NCI-H2196 treated with DMSO at 0.1 percent for 48 hours (cell line): Measurements from ENCODE around the gene C1QTNF8.

ENCODE experiments used
- DNase-seq: peaks from one replicate; lab custom pipeline; 2025; ENCODE audit not compliant: unreplicated experiment; lab: John Stamatoyannopoulos, UW

The C1QTNF8 gene, protein sequence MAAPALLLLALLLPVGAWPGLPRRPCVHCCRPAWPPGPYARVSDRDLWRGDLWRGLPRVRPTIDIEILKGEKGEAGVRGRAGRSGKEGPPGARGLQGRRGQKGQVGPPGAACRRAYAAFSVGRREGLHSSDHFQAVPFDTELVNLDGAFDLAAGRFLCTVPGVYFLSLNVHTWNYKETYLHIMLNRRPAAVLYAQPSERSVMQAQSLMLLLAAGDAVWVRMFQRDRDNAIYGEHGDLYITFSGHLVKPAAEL

DNA sequence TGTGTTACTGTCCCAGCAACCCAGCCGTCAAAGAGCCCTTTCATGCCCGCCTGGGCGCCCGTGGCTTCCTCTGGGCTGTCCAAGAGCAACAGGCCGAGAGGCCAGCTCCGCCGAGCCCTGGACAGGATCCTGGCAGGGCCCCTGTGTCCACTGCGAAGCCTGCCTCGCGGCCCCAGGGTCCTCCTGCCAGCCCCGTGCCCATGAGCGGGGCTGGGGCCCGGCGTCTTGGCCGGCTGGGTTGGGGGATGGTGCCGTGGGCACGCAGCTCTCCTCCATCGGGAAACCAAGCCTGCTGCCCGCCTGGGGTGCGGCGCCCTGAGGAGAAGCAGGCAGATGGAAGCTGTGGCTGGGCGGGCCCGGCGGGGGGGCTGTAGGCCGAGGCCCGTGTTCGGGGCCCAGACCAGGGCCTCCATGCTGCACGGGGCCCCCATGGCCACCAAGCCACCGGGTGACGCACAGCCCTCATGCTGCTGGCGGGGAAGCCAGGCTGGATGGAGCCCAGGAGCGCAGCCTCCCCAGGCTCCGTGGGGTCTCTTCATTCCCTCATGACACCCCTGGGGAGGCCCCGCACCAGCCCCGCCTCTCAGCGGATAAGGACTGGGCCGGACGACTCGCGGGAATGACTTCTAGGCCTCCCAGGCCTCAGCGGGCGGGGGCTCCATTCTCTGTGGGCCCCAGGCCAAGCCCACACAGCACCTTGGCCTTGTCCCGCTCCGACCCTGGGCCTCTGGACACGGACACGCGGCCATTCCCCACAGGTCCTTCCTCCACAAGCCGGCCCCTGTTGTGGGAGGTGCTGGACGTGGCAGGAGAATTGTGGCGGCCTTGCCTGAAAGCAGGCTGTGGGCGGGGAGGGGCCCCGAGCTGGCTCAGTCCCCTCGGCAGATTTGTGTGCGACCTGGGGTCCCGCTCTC is at the start of gene C1QTNF8:
Gene C1QTNF8 (minus strand): TSS at position 76 of the 914 bp plus-strand sequence. CDS start 1,322 bp downstream, outside the sequence.
- DNase-seq, result no peak

DNA sequence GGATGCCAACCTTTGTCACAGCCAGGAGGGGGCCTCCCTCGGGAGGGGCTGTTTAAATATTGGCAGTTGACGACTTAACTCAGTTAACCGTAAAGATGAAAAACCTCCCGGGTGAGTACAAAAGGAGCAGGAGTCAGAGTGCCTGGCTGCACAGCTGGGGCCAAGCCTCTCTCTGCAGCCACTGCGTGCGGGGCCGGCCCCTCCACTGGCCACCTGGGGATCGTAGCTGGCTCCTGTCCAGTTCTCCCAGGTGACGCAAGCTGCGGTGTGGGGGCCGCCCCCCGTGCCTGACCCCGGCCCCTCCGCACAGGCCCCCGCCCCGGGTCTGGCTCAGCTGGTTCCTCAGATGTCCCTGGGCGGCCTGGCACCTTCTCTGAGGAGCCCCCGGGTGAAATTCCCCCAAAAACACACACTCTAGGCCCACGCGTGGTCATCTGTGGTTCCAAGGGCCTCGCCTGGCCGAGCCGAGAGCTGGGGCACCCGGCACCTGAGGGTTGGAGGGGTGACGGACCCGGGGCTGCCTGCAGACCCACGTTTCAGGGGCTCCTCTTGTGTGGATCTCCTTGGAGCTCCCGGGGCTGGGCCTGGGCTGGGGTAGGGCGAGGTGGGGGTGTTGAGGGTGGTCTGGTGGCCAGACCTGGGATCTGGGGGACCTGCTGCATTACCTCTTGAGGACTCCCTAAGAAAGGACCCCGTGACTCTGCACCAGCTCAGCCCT is 49.5 kb upstream of the C1QTNF8 start:
- DNase-seq, result no peak

DNA sequence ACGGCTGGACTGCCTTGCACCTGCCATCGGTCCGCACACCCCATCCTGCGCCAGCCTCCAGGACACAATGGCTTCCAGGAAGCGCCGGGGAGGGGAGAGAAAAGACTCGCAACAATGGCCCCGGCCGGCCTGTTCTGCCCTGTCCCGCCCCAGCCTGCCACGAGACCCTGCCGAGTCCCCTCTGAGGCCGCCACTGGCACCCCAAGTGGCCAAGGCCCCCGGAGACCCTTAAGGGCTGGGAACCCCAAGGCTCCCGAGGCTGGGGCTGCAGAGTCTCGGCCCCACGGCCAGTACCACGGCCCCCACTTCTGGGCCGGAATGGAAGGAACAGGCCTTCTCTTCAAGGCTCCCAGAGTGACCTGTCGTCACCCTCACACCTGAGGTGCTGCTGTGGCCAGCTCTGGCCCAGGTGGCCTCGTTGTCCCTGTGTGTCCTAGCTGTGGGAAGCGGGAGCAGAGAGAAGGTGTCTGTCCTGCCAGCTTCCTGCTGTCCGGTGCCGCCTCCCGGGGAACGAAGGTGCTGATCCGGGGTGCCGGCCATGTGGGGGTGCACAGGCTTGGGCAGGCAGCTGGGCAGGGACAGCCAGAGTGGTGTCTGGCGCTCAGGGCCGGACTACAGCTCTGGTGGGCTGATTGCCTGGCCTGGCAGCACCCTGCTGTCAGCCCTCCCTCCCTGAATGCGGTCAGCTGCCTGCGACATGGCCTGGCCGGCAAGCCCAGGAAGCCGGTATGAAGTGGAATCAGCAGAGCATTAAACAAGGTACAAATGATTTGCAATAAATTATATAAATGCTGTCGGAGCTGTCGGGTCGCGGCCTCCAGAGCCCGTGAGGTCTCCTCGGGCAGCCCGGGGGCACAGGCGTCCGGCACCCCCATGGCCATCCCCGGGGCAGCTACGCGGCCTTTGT is 48.7 kb upstream of the C1QTNF8 start:
- DNase-seq, result no peak

DNA sequence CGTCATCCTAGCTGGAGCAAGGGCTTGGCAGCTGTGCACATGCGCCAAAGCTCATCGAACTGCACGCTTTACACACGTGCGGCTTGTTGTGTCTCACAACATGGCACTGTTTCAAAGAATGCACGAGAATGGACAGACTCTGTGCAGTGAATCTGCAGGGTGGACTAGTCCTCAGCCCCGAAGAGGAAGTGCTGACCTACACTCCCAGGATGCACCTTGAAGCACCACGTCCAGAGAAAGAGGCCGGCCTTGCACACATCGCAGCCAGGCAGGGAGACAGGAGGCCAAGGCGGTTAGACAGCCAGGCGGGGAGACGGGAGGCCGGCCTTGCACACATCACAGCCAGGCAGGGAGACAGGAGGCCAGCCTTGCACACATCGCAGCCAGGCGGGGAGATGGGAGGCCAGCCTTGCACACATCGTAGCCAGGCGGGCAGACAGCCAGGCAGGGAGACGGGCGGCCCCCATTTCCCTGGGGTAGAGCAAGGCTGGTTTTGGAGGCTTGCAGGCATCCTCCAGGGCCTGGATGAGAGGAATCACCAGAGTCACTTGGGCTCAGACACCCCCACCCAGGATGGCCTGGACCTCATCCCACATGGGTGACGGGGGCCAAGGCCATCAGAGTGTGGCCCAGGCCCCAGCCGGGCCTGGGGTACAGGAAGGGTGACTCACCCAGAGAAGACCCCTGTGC is 47.9 kb upstream of the C1QTNF8 start:
- DNase-seq, result no peak

DNA sequence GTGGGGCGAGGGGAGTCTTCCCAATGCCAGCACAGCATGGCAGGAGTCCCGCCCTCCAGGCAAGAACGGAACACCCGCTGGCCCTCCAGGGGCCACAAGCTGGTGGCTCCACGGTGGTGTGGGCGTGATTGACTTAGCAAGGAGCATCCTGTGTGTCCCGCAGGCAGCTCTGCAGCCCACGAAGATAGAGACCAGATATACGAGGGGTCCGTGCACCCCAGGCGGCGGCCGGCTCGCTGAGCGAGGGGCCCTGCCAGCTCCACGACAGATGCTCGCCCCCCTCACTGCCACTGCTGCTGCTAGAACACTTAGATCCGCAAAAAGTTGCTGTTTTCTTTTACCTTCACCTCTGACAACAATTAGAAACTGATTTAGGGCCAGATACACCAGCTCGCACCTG is 46.9 kb upstream of the C1QTNF8 start:
- no peak for DNase-seq

DNA sequence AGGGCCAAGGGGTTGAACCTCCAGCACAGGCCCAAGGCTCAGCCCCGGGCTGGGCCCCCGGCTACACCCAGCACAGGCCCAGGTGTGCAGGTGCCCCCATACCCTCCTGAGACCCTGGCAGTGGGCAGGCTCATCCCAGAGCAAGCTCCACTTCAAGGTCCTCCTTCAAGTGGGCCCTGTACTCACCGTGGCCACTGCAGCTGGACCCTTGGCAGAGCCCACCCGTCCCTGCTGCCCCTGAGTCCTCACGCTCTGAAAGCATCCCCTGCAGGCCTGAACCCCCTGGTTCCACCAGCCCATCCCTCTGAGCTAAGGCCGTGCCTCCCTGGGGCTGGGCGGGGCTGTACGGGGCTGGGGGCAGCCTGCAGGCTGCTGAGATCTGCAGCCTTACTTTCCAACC is 45.7 kb upstream of the C1QTNF8 start:
- DNase-seq, result no peak

DNA sequence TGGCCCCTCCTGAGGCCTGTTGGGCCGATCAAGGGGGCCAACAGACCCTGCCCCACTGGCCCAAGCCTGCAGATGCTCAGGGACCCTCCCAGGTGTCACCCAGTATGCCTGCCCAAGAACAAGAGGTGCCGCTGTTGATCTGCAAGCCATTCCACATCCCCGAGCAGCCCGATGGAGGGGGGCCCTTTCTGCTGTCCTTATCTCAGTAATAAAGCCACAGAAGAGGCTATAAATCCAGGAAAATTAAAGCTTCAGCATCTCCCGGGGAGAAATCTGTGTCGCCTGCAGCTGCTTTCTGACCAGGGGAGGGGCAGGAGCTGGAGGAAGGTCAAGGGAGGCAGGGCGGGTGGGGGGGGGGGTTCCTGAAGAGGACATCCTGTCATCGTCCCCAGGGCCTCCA is 45.1 kb upstream of the C1QTNF8 start:
- DNase-seq, result no peak

DNA sequence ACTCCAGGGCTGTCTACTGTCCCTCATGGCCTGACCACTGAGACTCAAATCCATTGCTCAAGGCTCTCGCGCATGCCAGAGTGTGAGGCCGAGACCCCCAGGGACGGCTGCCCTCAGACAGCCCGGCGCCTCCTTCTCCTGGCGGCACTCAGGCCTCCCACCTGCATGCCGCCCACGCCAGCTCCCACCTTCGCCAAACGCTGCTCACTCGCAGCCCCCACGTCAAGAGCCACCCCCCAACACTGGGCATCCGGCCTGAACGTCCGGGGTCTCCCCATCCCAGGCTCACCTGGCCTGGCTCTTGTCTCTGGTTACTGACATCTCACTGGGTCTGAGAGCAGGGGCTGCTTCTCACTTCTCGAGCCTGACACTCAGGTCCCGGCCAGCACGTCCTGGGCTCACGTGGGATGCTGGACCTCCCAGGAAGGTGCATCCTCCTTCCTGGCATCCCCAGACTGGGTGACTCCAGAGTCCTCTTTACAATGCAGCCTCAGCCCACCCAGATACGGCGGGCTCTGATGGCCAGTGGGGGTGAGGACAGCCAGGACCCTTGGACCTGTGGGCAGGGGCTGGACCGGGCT is 44.6 kb upstream of the C1QTNF8 start:
- DNase-seq, result no peak

DNA sequence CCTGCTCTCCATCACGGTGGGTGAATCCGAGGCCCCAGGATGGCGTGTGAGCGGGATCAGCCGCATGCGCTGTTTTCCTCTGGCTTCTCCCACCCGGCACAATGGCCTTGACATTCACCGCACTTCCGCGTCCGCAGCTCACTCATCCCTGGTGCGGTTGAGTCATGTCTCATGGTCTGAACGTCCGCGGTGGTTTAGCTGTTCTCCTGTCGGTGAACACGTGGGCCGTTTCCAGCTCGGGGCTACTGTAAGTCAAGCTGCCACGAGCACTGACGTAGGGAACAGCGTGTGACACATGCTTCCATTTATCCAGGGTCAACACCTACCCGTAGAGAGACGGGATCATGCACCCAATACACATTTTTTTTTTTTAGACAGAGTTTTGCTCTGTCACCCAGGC is 41.6 kb upstream of the C1QTNF8 start:
- no peak for DNase-seq

DNA sequence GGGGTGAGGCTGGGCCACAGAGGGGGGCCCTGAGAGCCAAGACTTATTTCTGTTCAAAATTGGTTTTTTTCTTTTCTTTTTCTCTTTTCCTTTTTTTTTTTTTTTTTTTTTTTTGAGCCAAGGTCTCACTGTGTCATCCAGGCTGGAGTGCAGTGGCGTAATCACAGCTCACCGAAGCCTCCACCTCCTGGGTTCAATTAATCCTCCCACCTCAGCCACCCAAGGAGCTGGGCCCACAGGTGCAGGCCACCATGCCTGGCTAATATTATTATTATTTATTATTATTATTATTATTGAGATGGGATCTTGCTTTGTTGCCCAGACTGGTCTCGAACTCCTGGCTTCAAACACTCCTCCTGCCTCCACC is 39.4 kb upstream of the C1QTNF8 start:
- DNase-seq, result no peak

DNA sequence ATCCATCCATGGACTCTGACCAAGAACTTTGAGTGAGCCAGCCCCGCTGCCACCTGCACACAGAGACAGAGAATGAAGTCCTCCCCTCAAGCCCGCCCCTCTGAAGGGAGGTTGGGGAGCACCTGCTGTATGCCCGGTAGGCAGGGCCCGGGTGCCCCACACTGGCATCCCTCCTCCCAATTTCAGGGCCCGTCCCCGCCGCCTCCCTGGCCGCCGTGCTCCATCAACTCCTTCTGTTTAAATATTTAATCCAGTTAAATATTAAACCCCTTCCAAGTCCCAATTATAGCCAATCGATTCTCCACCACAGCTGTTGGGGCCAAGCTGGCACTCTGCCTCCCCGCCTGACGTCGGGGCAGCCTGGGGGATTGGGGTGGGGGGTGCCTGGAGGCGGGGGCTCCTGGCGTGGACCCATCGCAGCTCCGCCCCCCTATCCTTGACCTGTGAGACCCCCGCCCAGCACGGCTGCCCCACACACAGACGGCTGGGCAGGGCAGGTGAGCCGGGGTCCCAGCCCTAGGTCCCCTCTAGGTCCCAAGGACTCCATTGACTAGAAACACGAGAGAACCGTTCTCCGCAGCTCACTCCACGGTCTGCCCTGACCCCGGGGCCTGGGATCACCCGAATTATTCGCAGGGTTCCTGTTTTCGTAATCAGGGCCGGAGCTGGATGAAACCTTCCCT is 38.9 kb upstream of the C1QTNF8 start:
- DNase-seq, result no peak

DNA sequence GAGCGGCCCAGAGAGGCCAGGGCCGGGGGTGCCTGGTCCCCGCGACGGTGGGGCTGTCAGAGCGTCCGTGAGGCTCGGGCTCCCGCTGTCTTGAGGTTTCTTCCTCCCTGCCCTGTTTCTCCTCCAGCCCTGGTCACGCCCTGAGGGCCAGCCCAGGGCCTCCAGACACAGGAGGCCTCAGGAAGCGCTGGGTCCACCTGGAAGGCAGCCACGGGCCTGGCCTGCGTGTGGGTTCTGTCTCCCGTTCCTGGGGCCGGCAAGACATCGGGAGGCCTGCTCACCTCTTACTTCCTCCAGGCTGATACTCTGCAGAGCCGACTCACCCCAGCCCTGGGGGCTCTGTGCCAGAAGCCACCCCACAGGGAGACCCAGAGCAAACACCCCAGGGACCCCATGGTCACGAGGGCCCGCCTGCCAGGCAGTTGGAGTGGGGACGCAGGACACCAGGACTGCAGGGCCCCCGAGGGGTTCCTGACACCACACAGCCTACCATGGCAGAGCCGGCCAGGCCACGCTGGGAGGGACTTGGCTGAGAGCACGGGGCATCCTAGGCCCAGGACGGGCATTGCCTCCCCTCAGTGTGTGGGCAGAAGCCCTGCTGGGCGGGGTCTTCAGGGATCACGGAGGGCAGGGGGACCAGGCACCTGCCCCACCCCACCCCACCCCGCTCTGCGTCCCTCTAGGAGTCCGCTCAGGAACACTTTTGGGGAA is 37.9 kb upstream of the C1QTNF8 start:
- no peak for DNase-seq

DNA sequence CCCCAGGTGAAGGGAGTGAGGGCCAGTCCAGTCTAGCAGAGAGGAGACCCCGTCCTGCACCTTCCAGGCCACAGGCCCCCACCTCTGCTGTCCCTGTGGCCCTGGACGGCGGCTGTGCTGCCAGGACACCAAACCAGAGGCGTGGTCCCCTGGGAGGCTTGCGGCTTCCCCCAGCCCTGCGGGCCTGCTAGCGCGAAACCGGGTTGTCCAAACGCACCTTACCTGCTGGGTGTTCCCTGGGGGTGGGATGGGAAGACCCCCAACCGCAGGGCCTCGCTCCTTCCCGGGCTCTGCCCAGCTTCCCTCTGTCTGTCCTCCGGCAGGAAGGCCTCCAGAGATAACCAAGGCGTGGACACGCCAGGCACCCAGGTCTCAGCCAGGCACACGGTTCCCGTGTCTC is 37.2 kb upstream of the C1QTNF8 start:
- no peak for DNase-seq

DNA sequence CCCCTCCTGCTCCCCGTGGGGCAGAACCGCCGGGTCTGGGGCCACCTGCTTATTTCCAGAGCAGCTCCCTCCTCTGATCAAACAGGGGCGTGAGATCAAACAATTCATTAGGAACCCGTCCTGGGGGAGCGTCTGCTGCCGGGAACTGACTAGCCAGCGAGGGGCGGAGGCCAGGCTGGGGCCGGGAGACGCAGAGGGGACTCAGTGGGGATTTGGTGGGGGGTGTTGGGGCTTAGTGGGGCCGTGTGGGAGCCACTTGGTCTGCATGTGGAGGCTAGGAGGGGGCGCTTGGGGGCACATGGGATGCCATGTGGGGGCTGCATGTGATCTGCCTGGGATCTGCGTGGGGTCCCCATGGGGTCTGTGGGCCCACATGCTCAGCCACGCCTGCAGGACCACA is 36.4 kb upstream of the C1QTNF8 start:
- DNase-seq, result no peak

DNA sequence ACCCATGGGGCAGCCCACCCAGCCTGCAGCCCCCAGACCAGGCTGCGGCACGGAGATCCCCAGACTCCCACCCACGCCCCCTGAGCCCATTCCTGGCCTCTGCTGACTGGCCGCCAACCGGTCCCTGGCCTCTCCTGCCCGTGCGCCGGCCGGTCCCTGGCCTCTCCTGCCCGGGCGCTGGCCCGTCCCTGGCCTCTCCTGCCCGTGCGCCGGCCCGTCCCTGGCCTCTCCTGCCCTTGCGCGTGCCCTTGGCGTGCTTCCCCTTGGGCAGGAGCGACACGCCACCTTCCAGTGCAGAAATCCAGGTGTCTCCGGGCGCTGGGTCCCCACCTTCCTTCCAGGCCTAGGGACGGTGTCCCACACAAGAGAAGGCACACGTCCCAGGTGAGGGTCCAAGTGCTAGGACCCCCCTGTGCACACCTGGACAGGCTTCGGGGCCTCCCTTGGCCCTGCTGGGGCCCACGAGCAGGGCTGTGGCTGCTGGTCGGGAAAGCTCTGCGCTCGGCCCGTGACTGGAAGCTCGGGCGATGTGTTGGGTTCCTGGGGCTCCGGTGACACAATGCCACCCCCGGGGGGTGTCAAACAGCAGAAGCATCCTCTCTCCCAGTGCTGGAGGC is 35.4 kb upstream of the C1QTNF8 start:
- no peak for DNase-seq

DNA sequence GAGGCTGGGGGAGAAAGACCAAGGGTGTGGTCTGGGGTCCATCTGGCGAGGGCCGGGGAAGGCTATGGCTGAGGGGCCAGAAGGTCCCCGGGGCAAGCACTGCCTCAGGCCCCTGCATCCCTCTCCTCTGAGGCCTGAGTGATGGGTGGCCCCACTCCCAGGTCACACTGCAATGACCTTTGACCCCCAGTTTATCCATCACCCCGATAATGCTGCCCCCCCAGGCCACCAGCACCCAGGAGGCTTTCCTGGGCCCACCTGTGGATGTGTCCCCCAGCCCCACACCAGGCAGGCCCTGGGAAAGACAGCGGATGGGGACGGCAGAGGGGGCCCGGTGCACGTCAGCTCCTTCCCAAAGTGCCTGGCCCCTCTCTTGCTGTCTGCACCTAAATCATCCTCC is 34.3 kb upstream of the C1QTNF8 start:
- no peak for DNase-seq

DNA sequence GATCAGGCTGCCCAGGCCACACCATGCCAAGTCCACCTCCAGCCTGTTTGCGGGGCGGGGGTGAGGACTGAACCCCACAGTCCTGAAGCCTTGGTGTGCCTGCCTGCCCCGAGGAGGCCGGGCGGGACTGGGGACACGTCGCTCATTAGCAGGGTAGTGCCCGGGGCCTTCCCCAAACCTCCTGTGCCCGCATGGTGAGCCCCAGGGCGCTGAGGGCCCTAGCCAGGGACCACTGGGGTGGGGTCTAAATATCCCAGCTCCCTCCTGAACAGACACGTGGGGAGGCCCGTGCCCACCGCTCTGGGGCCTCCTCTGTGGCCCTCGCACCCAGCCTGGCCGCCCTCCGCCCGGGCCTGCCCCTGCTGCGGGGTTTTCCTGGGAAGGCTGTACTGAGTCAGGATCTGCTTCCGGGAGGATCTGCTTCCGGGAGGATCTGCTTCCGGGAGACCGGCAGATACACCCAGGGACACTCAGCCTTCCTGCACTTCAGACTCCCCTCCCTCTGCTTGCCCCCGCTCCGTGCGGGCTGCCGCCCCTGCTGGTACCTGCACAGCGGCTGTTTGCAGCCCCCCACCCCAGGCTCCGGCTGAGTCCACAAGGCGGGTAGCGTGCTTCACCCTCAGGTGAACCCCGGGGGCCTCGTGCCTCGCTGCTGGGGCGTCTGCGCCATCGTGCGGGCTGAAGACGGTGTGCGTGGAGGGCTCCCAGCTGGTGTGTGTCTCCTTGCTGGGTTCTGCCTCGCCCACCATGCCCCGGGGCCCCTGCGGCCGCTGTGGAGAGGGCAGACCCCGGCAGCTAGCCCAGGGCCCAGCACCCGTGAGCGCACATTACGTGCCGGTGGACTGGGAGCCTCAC is 33.3 kb upstream of the C1QTNF8 start:
- no peak for DNase-seq
